Colonic mucosa (tissue), 4 donors: Measurements from ENCODE around the gene CDH11. TPM values are rescaled to one million over a fixed set of nuclear protein-coding genes. Genes with fewer than 3 reads are reported as not detected.

Experiments
- DNase-seq: peaks from one replicate; pipeline ENCODE4 v3.0.0-alpha.2; 2020
- H3K27ac ChIP-seq: fragments of 200-600 bp; one replicate; pipeline ENCODE4 v1.8.0; 2021
- H3K27me3 ChIP-seq: fragments of 200-600 bp; one replicate; pipeline ENCODE4 v1.8.0; 2021
- H3K36me3 ChIP-seq: fragments of 200-600 bp; one replicate; pipeline ENCODE4 v1.8.0; 2021
- H3K4me1 ChIP-seq: fragments of 200-600 bp; one replicate; pipeline ENCODE4 v1.8.0; 2021; ENCODE audit warnings: mild to moderate bottlenecking
- H3K4me3 ChIP-seq: fragments of 200-600 bp; one replicate; pipeline ENCODE4 v1.8.0; 2021
- H3K9ac ChIP-seq, 2 donors: one replicate each; pipeline ENCODE4 v1.7.0; 2013; ENCODE audit warnings: control low read depth in 2 of 2, low read depth in 2 of 2, low read length in 2 of 2
- H3K9me3 ChIP-seq: fragments of 200-600 bp; one replicate; pipeline ENCODE4 v1.8.0; 2021
- CTCF ChIP-seq: fragments of 200-600 bp; IDR thresholded peaks from one replicate; pipeline ENCODE4 v1.8.0; 2022; ENCODE audit warnings: antibody characterized with exemption, mild to moderate bottlenecking
- intact Hi-C: fragments of 100-400 bp; cut with DNase I; formaldehyde crosslinking; loops from one replicate; pipeline ENCODE4 v1.14.1; 2022
- total RNA-seq, 2 donors: library from RNA; stranded (reverse); fragmentation: NEBNext Ultra II Directional in 1 of 2; extraction: Animal tissue kit (Norgen Biotek cat#: 25700) in 1 of 2; gene quantifications; one replicate each; pipeline ENCODE4 v1.2.1, GENCODE V29; 2021
- donor health status: healthy.
- donor health status: DM: no; HTN: no; CAD: no.
- donor health status: DM: no; HTN: no; CAD: no.

Gene CDH11
- total RNA-seq, 2 donors from 2014 or later = 10.2 to 17.1 TPM

DNA sequence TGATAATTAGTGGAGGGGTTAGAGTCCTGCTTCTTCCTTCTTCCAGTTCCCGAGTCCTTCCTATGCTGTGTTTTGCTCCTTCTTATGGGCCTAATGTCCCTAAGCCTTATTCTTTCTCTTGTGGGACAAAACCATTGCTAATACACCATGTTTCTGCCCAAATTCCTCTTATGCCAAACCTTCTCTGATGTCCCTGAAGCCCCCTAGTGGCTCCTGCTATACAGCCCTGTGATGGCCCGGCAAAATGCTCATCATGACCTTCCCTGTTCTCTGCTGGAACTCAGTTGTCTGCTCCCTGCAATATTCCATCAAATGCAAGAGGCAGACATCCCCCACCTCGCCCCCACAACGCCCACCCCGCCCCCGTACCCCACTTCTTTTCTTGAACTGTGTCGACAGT, 171.6 kb downstream of the CDH11 start:
- H3K36me3 ChIP-seq = no peaks in the 10 kb centered on the region
- TF ChIP-seq CTCF = no peak
- H3K9ac ChIP-seq = no peak overlapping the region
- H3K27me3 ChIP-seq = no peaks in the 10 kb centered on the region
- H3K4me3 ChIP-seq = no peak overlapping the region
- intact Hi-C loops = no loop called here
- DNase-seq = no peak
- no peaks in the 10 kb centered on the region for H3K9me3 ChIP-seq
- no peak overlapping the region for H3K27ac ChIP-seq
- H3K4me1 ChIP-seq = no peaks in the 10 kb centered on the region

- Histone ChIP-seq H3K4me3 (no peak overlapping the region), H3K4me1 (no peaks in the 10 kb centered on the region), H3K36me3 (no peaks in the 10 kb centered on the region), H3K9me3 (no peaks in the 10 kb centered on the region), H3K9ac (no peak overlapping the region), H3K27me3 (no peaks in the 10 kb centered on the region), H3K27ac (no peak overlapping the region)
- TF ChIP-seq CTCF = no peak
- intact Hi-C loops = no loop called here
- DNase-seq = no peak
Measured at GRCh38 chr16:64948056-64948455, 173.8 kb downstream of the CDH11 start.

GRCh38 chr16:64947651-64948050, 174.2 kb downstream of the CDH11 start:
- Histone ChIP-seq H3K4me1 (no peaks in the 10 kb centered on the region), H3K9ac (no peak overlapping the region), H3K27ac (no peak overlapping the region), H3K27me3 (no peaks in the 10 kb centered on the region), H3K9me3 (no peaks in the 10 kb centered on the region), H3K4me3 (no peak overlapping the region), H3K36me3 (no peaks in the 10 kb centered on the region)
- DNase-seq = no peak
- intact Hi-C loops = no loop called here
- no peak for TF ChIP-seq CTCF

- Histone ChIP-seq H3K9ac (no peak overlapping the region), H3K27ac (no peak overlapping the region), H3K27me3 (no peaks in the 10 kb centered on the region), H3K36me3 (no peaks in the 10 kb centered on the region), H3K4me1 (no peaks in the 10 kb centered on the region), H3K4me3 (no peak overlapping the region), H3K9me3 (no peaks in the 10 kb centered on the region)
- DNase-seq = no peak
- no peak for TF ChIP-seq CTCF
- intact Hi-C loops = no loop called here
Measured at GRCh38 chr16:64933885-64934284, 188.0 kb downstream of the CDH11 start.

DNA sequence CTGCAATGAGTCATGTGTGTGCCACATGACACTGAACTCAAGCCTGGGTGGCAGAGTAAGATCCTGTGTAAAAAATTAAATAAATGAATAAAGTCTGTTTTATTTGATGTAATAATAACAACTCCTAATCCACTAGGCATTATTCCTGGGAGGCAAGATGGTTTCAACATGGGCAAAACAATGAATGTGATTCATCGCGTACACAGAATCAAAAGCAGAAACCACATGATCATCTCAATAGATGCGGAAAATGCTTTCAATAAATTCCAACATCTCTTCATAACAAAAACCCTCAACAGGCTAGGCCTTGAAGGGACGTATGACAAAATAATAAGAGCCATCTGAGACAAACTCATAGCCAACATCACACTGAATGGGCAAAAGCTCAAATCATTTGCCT, 195.4 kb downstream of the CDH11 start:
- DNase-seq = no peak
- Histone ChIP-seq H3K4me3 (no peak overlapping the region), H3K27me3 (no peaks in the 10 kb centered on the region), H3K27ac (no peak overlapping the region), H3K36me3 (no peaks in the 10 kb centered on the region), H3K4me1 (no peaks in the 10 kb centered on the region), H3K9ac (no peak overlapping the region), H3K9me3 (no peaks in the 10 kb centered on the region)
- no peak for TF ChIP-seq CTCF
- intact Hi-C loops = no loop called here

GRCh38 chr16:64925166-64925565, 196.7 kb downstream of the CDH11 start:
- no peak overlapping the region for H3K9ac ChIP-seq
- no peaks in the 10 kb centered on the region for H3K36me3 ChIP-seq
- H3K4me3 ChIP-seq = no peak overlapping the region
- H3K9me3 ChIP-seq = no peaks in the 10 kb centered on the region
- intact Hi-C loops = no loop called here
- no peaks in the 10 kb centered on the region for H3K27me3 ChIP-seq
- H3K27ac ChIP-seq = no peak overlapping the region
- no peak for DNase-seq
- no peak for TF ChIP-seq CTCF
- H3K4me1 ChIP-seq = no peaks in the 10 kb centered on the region
